Measurements from ENCODE around the gene OR2H1. TPM values are rescaled to one million over a fixed set of nuclear protein-coding genes. Genes with fewer than 3 reads are reported as not detected.
A peak's percentile ranks its signal among the peaks of the same experiment; 100 is the strongest.

The OR2H1 gene
- total and polyA plus RNA-seq, 9 of the 15 experiments (the other 6 are each of a cell fraction or from before 2014, with no cell fraction given) = not detected

DNA sequence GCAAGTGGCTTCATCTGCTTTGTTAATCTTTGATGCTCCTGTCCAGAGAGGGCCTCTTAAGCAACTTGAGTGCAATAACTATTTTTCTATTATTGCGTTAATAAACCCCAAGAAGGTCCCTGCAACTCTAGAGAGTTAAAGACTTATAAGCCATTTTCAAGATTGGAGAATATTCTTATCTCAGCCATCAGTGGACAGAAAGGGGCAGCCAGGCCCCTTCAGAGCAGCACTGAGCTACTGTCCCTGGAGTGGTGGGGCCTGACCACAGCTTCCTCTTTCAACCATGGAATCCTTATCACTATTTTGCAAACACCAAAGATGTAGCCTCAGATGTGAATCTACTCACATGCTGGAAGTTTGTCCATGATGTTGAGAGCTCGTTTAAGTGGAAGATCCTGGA is 33.6 kb downstream of the OR2H1 start (continued):
- TF ChIP-seq, protein P1, sequence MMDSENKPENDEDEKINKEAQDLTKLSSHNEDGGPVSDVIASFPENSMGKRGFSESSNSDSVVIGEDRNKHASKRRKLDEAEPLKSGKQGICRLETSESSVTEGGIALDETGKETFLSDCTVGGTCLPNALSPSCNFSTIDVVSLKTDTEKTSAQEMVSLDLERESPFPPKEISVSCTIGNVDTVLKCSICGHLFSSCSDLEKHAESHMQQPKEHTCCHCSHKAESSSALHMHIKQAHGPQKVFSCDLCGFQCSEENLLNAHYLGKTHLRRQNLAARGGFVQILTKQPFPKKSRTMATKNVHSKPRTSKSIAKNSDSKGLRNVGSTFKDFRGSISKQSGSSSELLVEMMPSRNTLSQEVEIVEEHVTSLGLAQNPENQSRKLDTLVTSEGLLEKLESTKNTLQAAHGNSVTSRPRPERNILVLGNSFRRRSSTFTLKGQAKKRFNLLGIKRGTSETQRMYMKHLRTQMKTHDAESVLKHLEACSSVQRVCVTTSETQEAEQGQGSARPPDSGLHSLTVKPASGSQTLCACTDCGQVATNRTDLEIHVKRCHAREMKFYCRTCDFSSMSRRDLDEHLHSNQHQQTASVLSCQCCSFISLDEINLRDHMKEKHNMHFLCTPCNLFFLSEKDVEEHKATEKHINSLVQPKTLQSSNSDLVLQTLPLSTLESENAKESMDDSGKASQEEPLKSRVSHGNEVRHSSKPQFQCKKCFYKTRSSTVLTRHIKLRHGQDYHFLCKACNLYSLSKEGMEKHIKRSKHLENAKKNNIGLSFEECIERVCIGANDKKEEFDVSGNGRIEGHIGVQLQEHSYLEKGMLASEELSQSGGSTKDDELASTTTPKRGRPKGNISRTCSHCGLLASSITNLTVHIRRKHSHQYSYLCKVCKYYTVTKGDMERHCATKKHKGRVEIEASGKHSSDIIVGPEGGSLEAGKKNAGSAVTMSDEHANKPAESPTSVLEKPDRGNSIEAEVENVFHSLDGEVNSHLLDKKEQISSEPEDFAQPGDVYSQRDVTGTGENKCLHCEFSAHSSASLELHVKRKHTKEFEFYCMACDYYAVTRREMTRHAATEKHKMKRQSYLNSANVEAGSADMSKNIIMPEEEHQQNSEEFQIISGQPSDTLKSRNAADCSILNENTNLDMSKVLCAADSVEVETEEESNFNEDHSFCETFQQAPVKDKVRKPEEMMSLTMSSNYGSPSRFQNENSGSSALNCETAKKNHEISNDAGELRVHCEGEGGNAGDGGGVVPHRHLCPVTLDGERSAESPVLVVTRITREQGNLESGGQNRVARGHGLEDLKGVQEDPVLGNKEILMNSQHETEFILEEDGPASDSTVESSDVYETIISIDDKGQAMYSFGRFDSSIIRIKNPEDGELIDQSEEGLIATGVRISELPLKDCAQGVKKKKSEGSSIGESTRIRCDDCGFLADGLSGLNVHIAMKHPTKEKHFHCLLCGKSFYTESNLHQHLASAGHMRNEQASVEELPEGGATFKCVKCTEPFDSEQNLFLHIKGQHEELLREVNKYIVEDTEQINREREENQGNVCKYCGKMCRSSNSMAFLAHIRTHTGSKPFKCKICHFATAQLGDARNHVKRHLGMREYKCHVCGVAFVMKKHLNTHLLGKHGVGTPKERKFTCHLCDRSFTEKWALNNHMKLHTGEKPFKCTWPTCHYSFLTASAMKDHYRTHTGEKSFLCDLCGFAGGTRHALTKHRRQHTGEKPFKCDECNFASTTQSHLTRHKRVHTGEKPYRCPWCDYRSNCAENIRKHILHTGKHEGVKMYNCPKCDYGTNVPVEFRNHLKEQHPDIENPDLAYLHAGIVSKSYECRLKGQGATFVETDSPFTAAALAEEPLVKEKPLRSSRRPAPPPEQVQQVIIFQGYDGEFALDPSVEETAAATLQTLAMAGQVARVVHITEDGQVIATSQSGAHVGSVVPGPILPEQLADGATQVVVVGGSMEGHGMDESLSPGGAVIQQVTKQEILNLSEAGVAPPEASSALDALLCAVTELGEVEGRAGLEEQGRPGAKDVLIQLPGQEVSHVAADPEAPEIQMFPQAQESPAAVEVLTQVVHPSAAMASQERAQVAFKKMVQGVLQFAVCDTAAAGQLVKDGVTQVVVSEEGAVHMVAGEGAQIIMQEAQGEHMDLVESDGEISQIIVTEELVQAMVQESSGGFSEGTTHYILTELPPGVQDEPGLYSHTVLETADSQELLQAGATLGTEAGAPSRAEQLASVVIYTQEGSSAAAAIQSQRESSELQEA (IDR thresholded peaks at IDR 0.05; ENCODE audit: low read depth) = no peak
- no peak for TF ChIP-seq SREBF1 (IDR thresholded peaks at IDR 0.05; ENCODE audit: borderline replicate concordance, low read depth, low read length)
- TF ChIP-seq, protein P2, sequence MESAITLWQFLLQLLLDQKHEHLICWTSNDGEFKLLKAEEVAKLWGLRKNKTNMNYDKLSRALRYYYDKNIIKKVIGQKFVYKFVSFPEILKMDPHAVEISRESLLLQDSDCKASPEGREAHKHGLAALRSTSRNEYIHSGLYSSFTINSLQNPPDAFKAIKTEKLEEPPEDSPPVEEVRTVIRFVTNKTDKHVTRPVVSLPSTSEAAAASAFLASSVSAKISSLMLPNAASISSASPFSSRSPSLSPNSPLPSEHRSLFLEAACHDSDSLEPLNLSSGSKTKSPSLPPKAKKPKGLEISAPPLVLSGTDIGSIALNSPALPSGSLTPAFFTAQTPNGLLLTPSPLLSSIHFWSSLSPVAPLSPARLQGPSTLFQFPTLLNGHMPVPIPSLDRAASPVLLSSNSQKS (CRISPR knock-in tag; IDR thresholded peaks at IDR 0.05) = no peak
- TF ChIP-seq, protein P3, sequence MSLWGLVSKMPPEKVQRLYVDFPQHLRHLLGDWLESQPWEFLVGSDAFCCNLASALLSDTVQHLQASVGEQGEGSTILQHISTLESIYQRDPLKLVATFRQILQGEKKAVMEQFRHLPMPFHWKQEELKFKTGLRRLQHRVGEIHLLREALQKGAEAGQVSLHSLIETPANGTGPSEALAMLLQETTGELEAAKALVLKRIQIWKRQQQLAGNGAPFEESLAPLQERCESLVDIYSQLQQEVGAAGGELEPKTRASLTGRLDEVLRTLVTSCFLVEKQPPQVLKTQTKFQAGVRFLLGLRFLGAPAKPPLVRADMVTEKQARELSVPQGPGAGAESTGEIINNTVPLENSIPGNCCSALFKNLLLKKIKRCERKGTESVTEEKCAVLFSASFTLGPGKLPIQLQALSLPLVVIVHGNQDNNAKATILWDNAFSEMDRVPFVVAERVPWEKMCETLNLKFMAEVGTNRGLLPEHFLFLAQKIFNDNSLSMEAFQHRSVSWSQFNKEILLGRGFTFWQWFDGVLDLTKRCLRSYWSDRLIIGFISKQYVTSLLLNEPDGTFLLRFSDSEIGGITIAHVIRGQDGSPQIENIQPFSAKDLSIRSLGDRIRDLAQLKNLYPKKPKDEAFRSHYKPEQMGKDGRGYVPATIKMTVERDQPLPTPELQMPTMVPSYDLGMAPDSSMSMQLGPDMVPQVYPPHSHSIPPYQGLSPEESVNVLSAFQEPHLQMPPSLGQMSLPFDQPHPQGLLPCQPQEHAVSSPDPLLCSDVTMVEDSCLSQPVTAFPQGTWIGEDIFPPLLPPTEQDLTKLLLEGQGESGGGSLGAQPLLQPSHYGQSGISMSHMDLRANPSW (CRISPR knock-in tag; IDR thresholded peaks at IDR 0.05) = no peak
- TF ChIP-seq HEY1 (CRISPR knock-in tag; IDR thresholded peaks at IDR 0.05; ENCODE audit: borderline replicate concordance) = peak; percentile 77; the same call in 1 of the 2 replicates
- TF ChIP-seq ZNF239 (CRISPR knock-in tag; IDR thresholded peaks at IDR 0.05) = no peak
- no peak for TF ChIP-seq HCFC1 (IDR thresholded peaks at IDR 0.05; ENCODE audit: low read depth, low read length)
- TF ChIP-seq TAF9B (IDR thresholded peaks at IDR 0.05; ENCODE audit: partially characterized antibody) = no peak
- no peak for TF ChIP-seq FOXK1 (CRISPR knock-in tag; IDR thresholded peaks at IDR 0.05; ENCODE audit: borderline replicate concordance)
- no peak for TF ChIP-seq SAFB (IDR thresholded peaks at IDR 0.05; ENCODE audit: borderline replicate concordance, low read depth, low read length)
- TF ChIP-seq STAT5A (IDR thresholded peaks at IDR 0.05; ENCODE audit: borderline replicate concordance, low read length) = no peak
- no peak for TF ChIP-seq ZC3H11A (IDR thresholded peaks at IDR 0.05; ENCODE audit: low read depth, low read length)
- TF ChIP-seq CBX2 (IDR thresholded peaks at IDR 0.05; ENCODE audit: insufficient read depth, low read length, poor library complexity, severe bottlenecking) = no peak
- TF ChIP-seq TAF7 (tag; IDR thresholded peaks at IDR 0.05) = no peak
